A549 (cell line): ENCODE data around the gene CRELD1. TPM values are rescaled to one million over a fixed set of nuclear protein-coding genes. Genes with fewer than 3 reads are reported as not detected.
"Not testable (repeated sequence)": the region's sequence is repeated elsewhere in the genome, so short reads cannot be mapped to it uniquely, and the experiment has no call there.

Experiments
- ATAC-seq, 2 experiments: fragments of 200-7000 bp in 1 of 2; fragments of >200 bp in 1 of 2; cut with Nextera tagmentation in 1 of 2; cut with Tn5 transposase in 1 of 2; 3 replicates each; pipeline versions ENCODE4 v1.8.0 to v1.9.1; 2018 to 2020; ENCODE audit warnings: mild to moderate bottlenecking in 1 of 2, moderate library complexity in 1 of 2
- CTCF ChIA-PET: fragments of 300-600 bp; sonication (Branson Sonifier 250); formaldehyde crosslinking; extraction: SDS; loops from one replicate; lab custom pipeline; 2021; ENCODE audit warnings: antibody characterized with exemption, inconsistent platforms; lab: Yijun Ruan, JAX
- POLR2A ChIA-PET: fragments of 350-600 bp; formaldehyde crosslinking; extraction: SDS; loops from one replicate; lab custom pipeline; 2021; ENCODE audit warnings: antibody characterized with exemption, inconsistent platforms; lab: Yijun Ruan, JAX
- DNase-seq, 2 experiments: peaks; one replicate each; pipeline versions ENCODE4 v3.0.0 to v3.0.0-alpha.2; 2011 to 2016; ENCODE audit warnings: low read depth in 1 of 2, low spot score in 1 of 2
- FAIRE-seq: peaks from 2 replicates; lab custom pipeline; 2011; peaks lifted over from hg19 to GRCh38; lab: Jason Lieb, UNC
- H3K27ac ChIP-seq, 2 experiments: fragments of >200 bp; sonication (Bioruptor Twin); formaldehyde crosslinking; 3 replicates each; pipeline ENCODE4 v1.5.1; 2016 to 2017
- H3K4me1 ChIP-seq: fragments of >200 bp; sonication (Bioruptor Twin); formaldehyde crosslinking; 3 replicates; pipeline ENCODE4 v1.6.1; 2016
- H3K4me2 ChIP-seq: fragments of >200 bp; sonication (Bioruptor Twin); formaldehyde crosslinking; 3 replicates; pipeline ENCODE4 v1.6.1; 2016
- H3K4me3 ChIP-seq: fragments of >200 bp; sonication (Bioruptor Twin); formaldehyde crosslinking; 3 replicates; pipeline ENCODE4 v1.5.1; 2016
- H3K9me3 ChIP-seq: fragments of >200 bp; sonication (Bioruptor Twin); formaldehyde crosslinking; 3 replicates; pipeline ENCODE4 v1.6.1; 2016
- ATOH8 ChIP-seq: fragments of 250-450 bp; sonication (Bioruptor Pico); IDR thresholded peaks from 2 replicates; pipeline ENCODE4 v1.5.0; 2020; ENCODE audit warnings: low read depth, mild to moderate bottlenecking, moderate library complexity
- CHD4 ChIP-seq: fragments of 200-600 bp; sonication (generic); IDR thresholded peaks from 2 replicates; pipeline ENCODE4 v1.6.1; 2016; ENCODE audit warnings: antibody characterized with exemption, mild to moderate bottlenecking, borderline replicate concordance
- E2F6 ChIP-seq: IDR thresholded peaks from 2 replicates; pipeline ENCODE4 v1.6.1; 2012; ENCODE audit warnings: low read depth, borderline replicate concordance
- ESRRA ChIP-seq: fragments of 150-350 bp; IDR thresholded peaks from 2 replicates; pipeline ENCODE4 v1.6.1; 2014; ENCODE audit warnings: mild to moderate bottlenecking, low read length, borderline replicate concordance
- FOSL2 ChIP-seq, 2 experiments: fragments of 450-650 bp in 1 of 2; fragments of >200 bp in 1 of 2; sonication (Bioruptor Twin) in 1 of 2; formaldehyde crosslinking; IDR thresholded peaks; 2 replicates each; pipeline versions ENCODE4 v1.5.0 to v1.6.1; 2016 to 2020; ENCODE audit warnings: mild to moderate bottlenecking in 1 of 2, moderate library complexity in 1 of 2
- HMGXB4 ChIP-seq: fragments of 250-450 bp; sonication (Bioruptor Pico); IDR thresholded peaks from 2 replicates; pipeline ENCODE4 v1.5.0; 2021; ENCODE audit warnings: mild to moderate bottlenecking, moderate library complexity, borderline replicate concordance
- NPAS2 ChIP-seq: fragments of 250-450 bp; sonication (Bioruptor Pico); IDR thresholded peaks from 2 replicates; pipeline ENCODE4 v1.8.0; 2022; ENCODE audit warnings: mild to moderate bottlenecking, moderate library complexity, borderline replicate concordance
- RFX5 ChIP-seq: fragments of 450-650 bp; IDR thresholded peaks from 2 replicates; pipeline ENCODE4 v1.7.1; 2014; ENCODE audit warnings: antibody characterized with exemption, mild to moderate bottlenecking, moderate library complexity
- RNF2 ChIP-seq: fragments of 200-600 bp; sonication (generic); IDR thresholded peaks from 2 replicates; pipeline ENCODE4 v1.6.1; 2016; ENCODE audit warnings: low read depth, mild to moderate bottlenecking, antibody characterized with exemption, moderate library complexity, borderline replicate concordance
- SREBF2 ChIP-seq: fragments of 450-650 bp; IDR thresholded peaks from 2 replicates; pipeline ENCODE4 v1.6.1; 2014; ENCODE audit warnings: mild to moderate bottlenecking, moderate library complexity
- TFCP2L1 ChIP-seq: fragments of 250-450 bp; sonication (Bioruptor Pico); IDR thresholded peaks from 2 replicates; pipeline ENCODE4 v1.5.0; 2021; ENCODE audit warnings: mild to moderate bottlenecking
- TP53 ChIP-seq: fragments of 250-450 bp; sonication (Bioruptor Pico); IDR thresholded peaks from 2 replicates; pipeline ENCODE4 v1.5.0; 2021; ENCODE audit warnings: mild to moderate bottlenecking, moderate library complexity
- USF2 ChIP-seq: fragments of 450-650 bp; IDR thresholded peaks from 2 replicates; pipeline ENCODE4 v1.6.1; 2014; ENCODE audit warnings: antibody characterized with exemption
- WGBS: methylation state at CpG from one replicate; pipeline ENCODE4 v1.1.6; 2017; ENCODE audit errors: missing lambda C conversion rate; 5-methylcytosine and 5-hydroxymethylcytosine counted together
- polyA plus RNA-seq, 4 experiments: library from polyadenylated mRNA; depleted of rRNA in 3 of 4; stranded (reverse); fragments of >200 nt; fragmentation: RNase III in 1 of 4; extraction: RNeasy Plus Mini Kit Qiagen cat#74134 plus additional on column Dnase treatment in 1 of 4; gene quantifications; 2 replicates in 3 of 4; 3 replicates in 1 of 4; pipeline ENCODE4 v1.2.3, GENCODE V29; 2011 to 2017

Gene CRELD1
- polyA plus RNA-seq, 2 of the 4 experiments (the other 2 are of a cell fraction): 11.1 to 13.9 TPM

GRCh38 chr3:9891072-9891622, 42.5 kb upstream of the CRELD1 start:
- ATAC-seq: no peak
- TF ChIP-seq TP53 (CRISPR knock-in tag) (no peak), USF2 (no peak), ATOH8 (CRISPR knock-in tag) (no peak), TFCP2L1 (CRISPR knock-in tag) (no peak), CHD4 (no peak), E2F6 (no peak; the same call in 1 of the 2 replicates), RNF2 (no peak), RFX5 (no peak), NPAS2 (no peak), FOSL2 (IDR thresholded peaks at IDR 0.05) (no peak), FOSL2 (CRISPR knock-in tag; IDR thresholded peaks at IDR 0.05) (no peak), SREBF2 (no peak), ESRRA (no peak)
- TF ChIP-seq, all 56 proteins: peak for 0
- peak overlapping the region; percentile 81 for H3K4me3 ChIP-seq
- H3K9me3 ChIP-seq: no peaks in the 10 kb centered on the region
- H3K4me1 ChIP-seq: peaks cover 49% of the 10 kb centered on the region
- peak overlapping the region; percentile 94 to 98 for H3K27ac ChIP-seq
- H3K4me2 ChIP-seq: peak overlapping the region; percentile 79
- ChIA-PET CTCF (interaction anchor here (1.2 to 3.6 kb wide), 10 partner anchors 10 to 63 kb away, joined by 3 to 20 read pairs (median 5); partner anchors contain the start of genes IL17RC and IL17RE), POLR2A (interaction anchor here (0.7 to 2.3 kb wide), 4 partner anchors 12 to 55 kb away, joined by 3 to 8 read pairs (median 6); partner anchors contain the start of genes CRELD1 and RPUSD3)
- DNase-seq (no peak), FAIRE-seq (no peak)
- 9% methylated on average over 12 of the region's 12 CpGs for WGBS

GRCh38 chr3:9893739-9894138, 39.9 kb upstream of the CRELD1 start:
- CTCF ChIA-PET: interaction anchor here (0.7 to 2.7 kb wide), 8 partner anchors 9 to 112 kb away, joined by 3 to 15 read pairs (median 5); partner anchors contain the start of genes CRELD1 and IL17RE
- WGBS: 93% methylated on average over 1 of the region's 1 CpG
- DNase-seq: no peak
- TF ChIP-seq TP53 (CRISPR knock-in tag): no peak
- TF ChIP-seq HMGXB4 (CRISPR knock-in tag): no peak
- TF ChIP-seq, all 56 proteins: peak for 0
- Histone ChIP-seq H3K4me3 (no peak overlapping the region), H3K27ac (peak overlapping the region; percentile 32 to 47; a peak in 2 of 6 replicates), H3K4me1 (peaks cover 75% of the 10 kb centered on the region), H3K4me2 (peak overlapping the region; percentile 47; the same call in 2 of the 3 replicates), H3K9me3 (no peaks in the 10 kb centered on the region)
- ATAC-seq (no peak), FAIRE-seq (no peak)
- POLR2A ChIA-PET: interaction anchor here (0.6 to 3.0 kb wide), 4 partner anchors 9 to 425 kb away, joined by 3 to 12 read pairs (median 4); no protein-coding TSS in a partner anchor

GRCh38 chr3:9895715-9896114, 37.9 kb upstream of the CRELD1 start:
- WGBS: 96% methylated on average over 3 of the region's 3 CpGs
- peaks cover 77% of the 10 kb centered on the region for H3K4me1 ChIP-seq
- not testable (repeated sequence) for FAIRE-seq, DNase-seq, H3K27ac ChIP-seq, H3K4me3 ChIP-seq, ATAC-seq, H3K4me2 ChIP-seq, H3K9me3 ChIP-seq
- ChIA-PET POLR2A (interaction anchor here (0.6 kb wide), 1 partner anchor 258 kb away, joined by 3 read pairs; no protein-coding TSS in a partner anchor), CTCF (interaction anchor here (0.8 to 1.4 kb wide), 3 partner anchors 11 to 51 kb away, joined by 3 to 4 read pairs (median 4); no protein-coding TSS in a partner anchor)
